ENCODE data around the gene SLC6A14.

SLC6A14 gene

DNA sequence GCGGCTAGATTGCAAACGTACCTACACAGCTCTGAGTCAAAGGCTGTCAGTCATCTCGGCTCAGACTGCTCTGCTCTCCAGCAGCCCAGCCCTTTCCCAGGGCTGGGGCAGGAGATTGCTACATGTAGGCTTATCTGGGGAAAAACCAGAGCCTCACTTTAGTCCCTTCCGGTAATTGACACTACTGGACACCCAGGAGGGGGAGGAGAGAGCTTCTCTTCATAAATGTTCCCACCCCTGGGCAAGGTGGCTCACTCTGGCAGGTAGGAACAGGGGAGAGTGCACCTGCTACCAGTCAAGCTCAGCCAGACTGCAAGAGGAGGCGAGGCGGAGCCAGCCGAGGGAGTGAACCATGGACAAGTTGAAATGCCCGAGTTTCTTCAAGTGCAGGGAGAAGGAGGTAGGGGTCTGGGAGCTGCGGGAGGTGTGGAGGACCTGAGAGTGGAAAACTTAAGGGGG is at the start of gene SLC6A14:
Gene SLC6A14, plus strand, starts transcription at position 249 of the 459 bp plus-strand sequence. Its CDS starts 104 bp downstream, at position 353.
- DNase-seq = no peak

- no peak for DNase-seq
Measured at GRCh38 chrX:116395752-116396151, 40.7 kb upstream of the SLC6A14 start.

DNA sequence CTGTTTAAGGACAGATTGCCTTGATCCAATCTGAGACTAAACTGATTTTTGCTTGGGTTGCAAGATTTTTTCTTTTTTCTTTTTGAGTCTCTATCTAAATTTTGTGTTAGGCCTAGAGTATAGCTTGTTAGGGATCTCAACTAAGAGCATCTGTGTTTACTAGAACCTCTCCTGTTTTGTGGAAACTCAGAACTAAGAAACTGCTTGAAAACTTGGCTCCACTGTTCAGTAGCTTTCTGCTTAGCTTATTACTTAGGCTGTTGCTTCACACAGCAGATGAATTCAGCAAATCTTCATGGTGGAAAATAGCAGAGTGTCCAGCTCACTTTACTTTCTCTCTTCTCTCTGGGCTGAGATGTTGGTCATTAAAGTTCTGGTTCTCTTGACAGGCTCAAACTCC is 36.7 kb upstream of the SLC6A14 start:
- no peak for DNase-seq

GRCh38 chrX:116409219-116409618 is 27.2 kb upstream of the SLC6A14 start:
- DNase-seq = no peak

DNA sequence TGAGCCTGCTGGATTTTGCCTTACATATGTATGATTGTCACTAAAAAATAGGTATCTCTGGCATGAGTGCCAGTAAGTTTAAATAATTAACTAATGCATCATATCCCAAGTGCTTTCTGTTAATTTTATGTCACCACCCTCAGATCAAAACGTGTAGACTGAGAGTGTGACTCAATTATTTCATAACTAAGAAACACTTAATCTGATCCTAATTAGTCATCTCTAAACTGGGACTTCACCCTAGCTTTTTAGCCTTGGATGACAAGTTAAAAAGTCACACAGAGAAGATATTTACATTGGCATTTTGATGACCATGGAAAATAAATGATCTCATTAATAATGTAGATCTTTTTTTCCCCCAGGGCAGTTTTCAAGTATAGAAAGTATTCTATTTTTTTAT is 23.1 kb upstream of the SLC6A14 start:
- DNase-seq = no peak

DNA sequence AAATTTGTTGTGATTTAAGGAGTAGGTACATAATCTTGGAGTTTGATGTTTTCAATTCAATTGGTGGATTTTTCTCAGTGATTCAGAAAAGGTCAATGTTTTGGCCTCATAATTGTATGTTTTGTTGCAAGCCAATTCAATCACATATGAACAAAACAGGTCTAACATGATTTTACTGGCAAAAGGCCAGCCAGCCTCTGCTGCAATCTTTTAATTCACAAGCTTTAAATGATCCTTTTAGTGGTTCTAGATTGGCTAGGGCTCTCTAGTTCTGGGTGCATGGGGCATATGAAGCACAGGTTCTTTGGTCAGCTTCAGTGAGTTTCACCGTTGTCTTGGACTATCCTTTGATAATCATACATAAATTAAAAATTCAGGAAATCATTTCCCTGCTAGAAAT is 19.2 kb upstream of the SLC6A14 start:
- DNase-seq = no peak

GRCh38 chrX:116417968-116418367 is 18.4 kb upstream of the SLC6A14 start:
- no peak for DNase-seq

- no peak for DNase-seq
Measured at GRCh38 chrX:116427978-116428377, 8.4 kb upstream of the SLC6A14 start.

GRCh38 chrX:116435597-116435996 is 809 bp upstream of the SLC6A14 start:
- DNase-seq = no peak

DNA sequence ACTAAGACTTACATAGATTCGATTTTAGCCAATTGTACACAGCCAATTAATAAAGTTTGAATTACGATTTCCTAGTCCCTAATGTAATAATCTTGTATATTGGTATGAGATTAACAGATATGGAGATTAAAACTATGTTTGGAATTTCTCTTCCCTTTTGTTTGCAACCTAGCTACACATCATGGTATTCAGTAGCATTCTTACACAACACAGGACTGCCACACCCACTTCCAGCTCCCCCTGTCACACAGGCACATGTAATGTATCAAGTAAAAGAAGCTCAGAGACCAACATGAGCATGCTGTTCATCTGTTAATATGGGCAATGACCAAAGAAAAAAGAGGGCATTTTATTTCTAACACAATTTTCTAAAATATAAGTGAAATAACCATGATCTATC is 12.8 kb downstream of the SLC6A14 start:
- DNase-seq = no peak

- no peak for DNase-seq
Measured at GRCh38 chrX:116462822-116463221, 26.4 kb downstream of the SLC6A14 start, which contains the start of gene CT83. Gene CT83 (minus strand): TSS chrX:116462976. CDS start chrX:116462856, 120 bp downstream.

DNA sequence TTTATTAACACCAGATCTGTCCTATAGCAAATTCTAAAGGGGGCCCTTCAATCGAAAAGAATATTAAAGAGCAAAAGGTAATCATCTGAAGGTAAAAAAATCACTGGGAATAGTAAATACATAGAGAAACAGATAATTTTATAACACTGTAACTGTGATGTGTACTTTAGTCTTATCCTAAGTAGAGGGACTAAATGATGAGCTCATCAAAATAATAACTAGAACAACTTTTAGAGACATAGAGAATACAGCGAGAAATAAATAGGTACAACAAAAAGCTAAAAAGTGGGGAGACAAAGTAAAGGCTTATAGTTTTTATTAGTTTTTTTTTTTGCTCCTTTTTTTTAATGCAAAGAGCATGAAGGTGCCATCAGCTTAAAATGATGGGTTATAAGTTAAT is 43.7 kb downstream of the SLC6A14 start:
- DNase-seq = no peak

DNA sequence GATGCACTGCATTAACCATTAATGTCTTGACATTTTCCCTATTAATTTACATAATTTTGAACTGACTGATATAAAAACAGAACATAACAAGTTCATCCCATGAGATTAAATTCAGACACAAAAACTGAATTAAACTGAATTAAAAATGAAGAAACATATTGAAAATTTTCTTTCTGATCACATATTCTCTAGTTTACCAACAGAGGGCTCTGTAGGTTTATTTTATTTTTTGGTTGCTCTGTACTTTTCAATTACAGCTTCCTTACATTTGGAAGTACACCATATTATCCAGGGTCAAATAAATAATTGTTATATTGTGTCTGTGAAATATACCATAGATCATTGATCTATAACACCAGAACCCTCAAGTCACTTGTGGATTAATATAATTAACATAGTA is 53.7 kb downstream of the SLC6A14 start:
- DNase-seq = no peak

- DNase-seq = no peak
Measured at GRCh38 chrX:116493271-116493670, 56.9 kb downstream of the SLC6A14 start.

DNA sequence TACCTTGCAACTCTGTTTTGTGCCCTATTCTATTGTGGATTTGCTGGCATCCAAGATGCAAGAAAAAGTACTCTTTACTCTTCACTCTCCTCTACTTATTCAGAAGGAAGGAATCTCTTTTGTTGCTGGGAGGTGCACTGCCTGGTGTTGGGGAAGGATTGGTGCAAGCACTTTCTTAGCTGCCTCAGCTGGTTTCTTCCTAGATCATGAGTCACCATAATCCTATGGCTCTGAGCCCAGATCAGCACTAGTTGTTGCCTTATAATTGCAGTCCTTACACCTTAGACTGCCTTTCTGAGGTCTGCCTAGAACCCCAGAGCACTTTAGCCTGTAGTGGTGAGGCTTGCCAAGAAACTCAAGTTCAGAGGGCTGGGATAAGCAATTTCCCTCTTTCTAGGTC is 63.4 kb downstream of the SLC6A14 start:
- DNase-seq = no peak

Data from femur (tissue), 1 donor.